Heart right ventricle (tissue), 16 donors: ENCODE data around the gene KMT2C. TPM values are rescaled to one million over a fixed set of nuclear protein-coding genes. Genes with fewer than 3 reads are reported as not detected.
"Not testable (repeated sequence)": the region's sequence is repeated elsewhere in the genome, so short reads cannot be mapped to it uniquely, and the experiment has no call there.

Source experiments
- ATAC-seq, 8 donors: fragments of 200-7000 bp; cut with Tn5 transposase; one replicate each; pipeline ENCODE4 v1.9.1; 2020; ENCODE audit warnings: mild to moderate bottlenecking in 8 of 8, moderate library complexity in 8 of 8, moderate number of reproducible peaks in 1 of 8
- DNase-seq, 2 donors: peaks; one replicate each; pipeline ENCODE4 v3.0.0-alpha.2; 2020
- H3K27ac ChIP-seq, 10 donors: fragments of 200-600 bp; sonication (generic) in 2 of 10; one replicate each; pipeline versions ENCODE4 v1.5.0 to v1.8.0; 2020 to 2022; ENCODE audit warnings: mild to moderate bottlenecking in 3 of 10
- H3K27me3 ChIP-seq, 7 donors: fragments of 200-600 bp; one replicate each; pipeline ENCODE4 v1.8.0; 2021 to 2022; ENCODE audit warnings: mild to moderate bottlenecking in 2 of 7
- H3K36me3 ChIP-seq, 9 donors: fragments of 200-600 bp; sonication (generic) in 1 of 9; one replicate each; pipeline versions ENCODE4 v1.5.0 to v1.8.0; 2020 to 2022; ENCODE audit warnings: mild to moderate bottlenecking in 2 of 9
- H3K4me1 ChIP-seq, 9 donors: fragments of 200-600 bp; sonication (generic) in 1 of 9; one replicate each; pipeline versions ENCODE4 v1.5.0 to v1.8.0; 2020 to 2022; ENCODE audit warnings: mild to moderate bottlenecking in 4 of 9
- H3K4me3 ChIP-seq, 10 donors: fragments of 200-600 bp; sonication (generic) in 2 of 10; one replicate each; pipeline versions ENCODE4 v1.5.0 to v1.8.0; 2020 to 2022; ENCODE audit warnings: mild to moderate bottlenecking in 7 of 10, moderate library complexity in 2 of 10
- H3K9me3 ChIP-seq, 11 donors: fragments of 200-600 bp in 10 of 11; sonication (generic) in 2 of 11; one replicate each; pipeline versions ENCODE4 v1.5.0 to v1.8.0; 2013 to 2022; ENCODE audit warnings: mild to moderate bottlenecking in 2 of 11, control low read depth in 1 of 11, moderate library complexity in 1 of 11
- WGBS, 2 donors: extraction: QIAGEN DNeasy Blood & Tissue Kit; methylation state at CpG; one replicate each; pipeline ENCODE4 v1.1.7; 2013; ENCODE audit warnings: inconsistent platforms in 1 of 2; 5-methylcytosine and 5-hydroxymethylcytosine counted together
- intact Hi-C, 10 donors: fragments of 100-400 bp; cut with DNase I; formaldehyde crosslinking; loops; one replicate each; pipeline versions ENCODE4 v1.11.1 to v1.14.2; 2022
- polyA plus RNA-seq, 2 donors: library from polyadenylated mRNA; stranded (reverse); fragments of 200-250 nt; gene quantifications; one replicate each; pipeline ENCODE4 v1.2.3, GENCODE V29; 2013
- total RNA-seq, 10 donors: library from RNA; stranded (reverse); fragmentation: NEBNext Ultra II Directional in 3 of 10; extraction: Animal tissue kit (Norgen Biotek cat#: 25700) in 3 of 10; gene quantifications; one replicate each; pipeline versions ENCODE4 v1.2.1 to v1.2.4, GENCODE V29; 2021 to 2023
- TF ChIP-seq, protein P1 (sequence below), 9 donors: fragments of 200-600 bp; sonication (generic) in 2 of 9; IDR thresholded peaks; one replicate each; pipeline versions ENCODE4 v1.5.0 to v1.8.0; 2021 to 2022; ENCODE audit warnings: antibody characterized with exemption in 9 of 9, mild to moderate bottlenecking in 5 of 9, moderate library complexity in 1 of 9
- donor health status: Arrhythmogenic right ventricular cardiomyopathy.
- donor health status: ischemic (EF 13 %, LVEDD 7.1; RV severe dilation, severe dysfunction).
- donor health status: healthy with polysubstance abuse.
- donor health status: DM: no; HTN: yes; CAD: no.
- donor health status: DM: no; HTN: no; CAD: no.
- donor health status: ischemic (EF 25% LVEDD 6.9; RV normal size, moderate dysfunction).
- donor health status: ischemic (EF 25% LVEDD 5.7; RV mildly dilated, moderate dysfunction).
- donor health status: healthy.
- donor health status: DM: yes; HTN: yes; CAD: no.
- donor health status: Ischemic cardiomyopathy.
- donor health status: ischemic (EF 35%, LVEDD 5.7; RV mildly dilated, moderate dysfunction).
- donor health status: nonischemic (EF 11% LVEDD 7.7; RV severe dilation, severe dysfunction).
- donor health status: DM: yes; HTN: yes; CAD: no.
- donor health status: PGD.
- donor health status: ischemic (EF 29% LVEDD 5.4; RV normal size, mild dysfunction).
- donor health status: nonischemic (EF 23%, LVEDD 6.1; RV moderate dilation, normal function).

KMT2C gene
- total and polyA plus RNA-seq, 12 donors, result 5.5 to 54.3 (median 46.3) TPM

DNA sequence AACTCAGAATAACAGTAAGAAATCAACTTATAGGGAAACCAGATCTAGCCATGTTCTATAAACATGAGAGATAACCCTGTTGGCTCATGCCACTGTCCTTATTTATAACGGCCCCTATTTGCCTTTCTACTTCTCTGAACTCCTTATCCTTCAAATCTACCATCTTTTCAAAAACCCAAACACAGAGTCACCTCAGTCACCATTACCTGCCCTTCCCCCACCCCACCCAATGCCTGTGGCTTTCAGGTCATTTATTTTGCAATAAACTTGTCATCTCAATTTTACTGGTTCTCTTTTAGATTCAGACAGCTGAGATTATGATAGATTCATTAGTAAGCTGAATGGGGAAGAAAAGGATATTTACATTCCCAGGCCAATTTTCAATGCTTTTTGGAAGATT is 53.6 kb downstream of the KMT2C start:
- ATAC-seq, result no peak
- 10 to 36% methylated on average over 1 of the region's 1 CpG for WGBS, 2 donors
- no peak overlapping the region for H3K27ac ChIP-seq

DNA sequence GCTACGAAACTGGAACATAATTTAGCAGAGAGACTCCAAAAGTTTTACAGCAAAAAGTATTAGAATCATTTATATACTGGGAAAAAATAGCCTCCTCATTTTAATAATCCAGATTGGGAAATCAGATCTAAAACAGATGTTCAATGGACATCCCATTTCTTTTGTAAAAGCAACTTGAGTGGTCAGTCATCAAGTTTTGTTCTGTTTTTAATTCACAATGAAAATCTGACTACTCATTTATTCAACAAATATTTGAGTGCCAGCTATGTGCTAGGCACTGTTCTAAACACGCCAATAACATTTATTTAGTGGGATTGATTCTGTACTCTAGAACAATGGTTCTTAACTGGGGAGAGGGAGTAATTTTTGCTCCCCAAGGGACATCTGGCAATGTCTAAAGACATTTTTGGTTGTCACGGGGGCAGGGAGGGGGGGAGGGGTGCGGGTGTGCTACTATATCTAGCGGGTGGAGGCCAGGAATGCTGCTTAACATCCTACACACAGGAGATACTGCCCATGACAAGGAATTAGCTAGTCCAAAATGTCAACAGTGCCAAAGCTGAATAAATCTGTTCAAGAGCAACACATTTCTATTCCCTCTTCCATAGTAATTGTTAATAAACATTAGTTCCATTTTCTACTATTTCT is 54.7 kb downstream of the KMT2C start:
- H3K27ac ChIP-seq, intact Hi-C loops: not testable (repeated sequence)
- peaks cover 0 to 50% (median 39%) of the 10 kb centered on the region in 9 donors for H3K4me1 ChIP-seq

More for the DNA sequence above, 53.6 kb downstream of the KMT2C start:
- Histone ChIP-seq H3K36me3 (no peaks in the 10 kb centered on the region), H3K4me3 (no peak overlapping the region), H3K27me3 (no peaks in the 10 kb centered on the region), H3K4me1 (peaks cover 0 to 50% (median 40%) of the 10 kb centered on the region in 9 donors), H3K9me3 (peaks cover 0 to 4% (median 2%) of the 10 kb centered on the region in 11 donors)
- TF ChIP-seq, protein P1, sequence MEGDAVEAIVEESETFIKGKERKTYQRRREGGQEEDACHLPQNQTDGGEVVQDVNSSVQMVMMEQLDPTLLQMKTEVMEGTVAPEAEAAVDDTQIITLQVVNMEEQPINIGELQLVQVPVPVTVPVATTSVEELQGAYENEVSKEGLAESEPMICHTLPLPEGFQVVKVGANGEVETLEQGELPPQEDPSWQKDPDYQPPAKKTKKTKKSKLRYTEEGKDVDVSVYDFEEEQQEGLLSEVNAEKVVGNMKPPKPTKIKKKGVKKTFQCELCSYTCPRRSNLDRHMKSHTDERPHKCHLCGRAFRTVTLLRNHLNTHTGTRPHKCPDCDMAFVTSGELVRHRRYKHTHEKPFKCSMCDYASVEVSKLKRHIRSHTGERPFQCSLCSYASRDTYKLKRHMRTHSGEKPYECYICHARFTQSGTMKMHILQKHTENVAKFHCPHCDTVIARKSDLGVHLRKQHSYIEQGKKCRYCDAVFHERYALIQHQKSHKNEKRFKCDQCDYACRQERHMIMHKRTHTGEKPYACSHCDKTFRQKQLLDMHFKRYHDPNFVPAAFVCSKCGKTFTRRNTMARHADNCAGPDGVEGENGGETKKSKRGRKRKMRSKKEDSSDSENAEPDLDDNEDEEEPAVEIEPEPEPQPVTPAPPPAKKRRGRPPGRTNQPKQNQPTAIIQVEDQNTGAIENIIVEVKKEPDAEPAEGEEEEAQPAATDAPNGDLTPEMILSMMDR (IDR thresholded peaks at IDR 0.05), result no peak
- intact Hi-C loops, result no loop called here
- DNase-seq, result no peak

DNA sequence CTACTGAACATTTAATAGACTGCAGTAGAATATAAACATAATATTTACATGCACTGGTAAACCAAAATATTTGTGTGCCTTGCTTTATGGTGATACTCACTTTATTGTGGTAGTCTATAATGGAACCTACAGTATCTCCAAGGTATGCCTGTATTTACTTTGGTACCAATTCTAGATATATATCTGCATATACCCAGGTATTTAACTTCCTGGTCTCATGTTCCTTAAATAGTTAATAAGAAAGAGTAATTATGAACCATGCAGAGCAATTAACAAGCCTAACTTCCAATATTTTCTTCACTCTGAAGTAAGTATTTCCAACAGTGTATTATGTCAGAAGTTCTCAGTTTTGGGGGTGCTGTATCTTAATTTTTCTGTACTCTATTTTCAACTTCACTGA is 57.3 kb downstream of the KMT2C start:
- ATAC-seq, H3K27ac ChIP-seq, H3K4me3 ChIP-seq, H3K27me3 ChIP-seq, H3K36me3 ChIP-seq, DNase-seq: not testable (repeated sequence)
- peaks cover 0 to 15% (median 7%) of the 10 kb centered on the region in 11 donors for H3K9me3 ChIP-seq
- intact Hi-C loops, result loop anchor here in 2 of 10 donors (10.0 kb wide), 2 partner anchors 46 to 56 kb away; partner anchors contain the start of gene KMT2C (in 1 of the 2)
- peaks cover 0 to 49% (median 26%) of the 10 kb centered on the region in 9 donors for H3K4me1 ChIP-seq

More for the DNA sequence above, 54.7 kb downstream of the KMT2C start:
- not testable (repeated sequence) for H3K4me3 ChIP-seq, H3K27me3 ChIP-seq, H3K36me3 ChIP-seq, DNase-seq
- ATAC-seq, result peak in 5 of 8 donors; percentile 33 to 58 (median 44)
- peaks cover 0 to 15% (median 7%) of the 10 kb centered on the region in 11 donors for H3K9me3 ChIP-seq
- 37 to 44% methylated on average over 5 of the region's 5 CpGs for WGBS, 2 donors

DNA sequence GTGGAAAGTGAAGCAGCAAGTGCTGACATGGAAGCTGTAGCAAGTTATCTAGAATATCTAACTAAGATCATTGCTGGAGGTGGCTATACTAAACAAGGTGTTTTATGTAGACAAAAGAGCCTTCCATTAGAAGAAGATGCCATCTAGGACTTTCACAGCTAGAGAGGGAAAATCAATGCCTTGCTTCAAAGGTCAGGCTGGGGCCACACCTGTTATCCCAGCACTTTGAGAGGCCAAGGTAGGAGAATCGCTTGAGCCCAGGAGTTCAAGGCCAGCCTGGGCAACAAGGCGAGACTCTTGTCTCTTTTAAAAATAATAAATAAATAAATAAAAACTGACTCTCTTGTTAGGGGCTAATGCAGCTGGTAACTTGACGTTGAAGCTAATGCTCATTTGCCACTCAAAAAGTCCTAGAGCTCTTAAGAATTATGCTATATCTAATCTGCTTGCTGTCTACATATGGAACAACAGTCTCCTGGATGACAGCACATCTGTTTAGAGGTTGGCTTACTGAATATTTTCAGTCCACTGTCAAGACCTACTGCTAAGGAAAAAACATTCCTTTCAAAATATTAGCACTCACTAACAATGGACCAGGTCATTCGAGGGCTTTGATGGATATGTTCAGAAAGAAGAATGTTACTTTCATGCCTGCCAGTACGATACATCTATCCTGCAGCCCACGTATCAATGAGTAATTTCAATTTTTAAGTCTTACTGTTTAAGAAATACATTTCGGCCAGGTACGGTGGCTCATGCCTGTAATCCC is 58.9 kb downstream of the KMT2C start:
- peaks cover 0 to 19% (median 9%) of the 10 kb centered on the region in 11 donors for H3K9me3 ChIP-seq
- peak in 1 of 8 donors; percentile 8 for ATAC-seq
- DNase-seq, H3K36me3 ChIP-seq, H3K27me3 ChIP-seq, H3K4me3 ChIP-seq, H3K27ac ChIP-seq: not testable (repeated sequence)
- 84 to 86% methylated on average over 8 of the region's 8 CpGs for WGBS, 2 donors
- intact Hi-C loops, result loop anchor here in 2 of 10 donors (10.0 kb wide), 2 partner anchors 48 to 58 kb away; partner anchors contain the start of gene KMT2C (in 1 of the 2)
- peaks cover 0 to 33% (median 17%) of the 10 kb centered on the region in 9 donors for H3K4me1 ChIP-seq

DNA sequence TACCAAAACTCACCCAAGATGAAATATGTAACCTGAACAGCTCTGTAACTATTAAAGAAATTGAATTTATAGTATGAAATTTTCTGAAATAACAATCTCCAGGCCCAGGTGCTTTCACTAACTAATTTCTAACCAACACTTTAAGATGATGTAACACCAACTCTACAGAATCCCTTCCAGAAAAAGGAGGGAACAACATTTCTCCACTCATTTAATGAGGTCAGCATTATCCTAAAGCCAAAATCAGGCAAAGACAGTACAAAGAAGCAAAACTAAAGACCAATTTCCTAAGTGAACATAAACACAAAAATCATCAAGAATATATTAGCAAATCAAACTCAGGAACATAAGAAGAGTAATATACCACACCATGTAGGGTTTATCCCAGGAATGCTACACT is 65.5 kb downstream of the KMT2C start:
- Histone ChIP-seq H3K36me3 (peaks cover 0 to 5% (median 0%) of the 10 kb centered on the region in 9 donors), H3K4me1 (peaks cover 0 to 59% (median 32%) of the 10 kb centered on the region in 9 donors), H3K4me3 (no peak overlapping the region), H3K9me3 (peaks cover 0 to 12% (median 0%) of the 10 kb centered on the region in 11 donors), H3K27me3 (no peaks in the 10 kb centered on the region), H3K27ac (no peak overlapping the region)
- TF ChIP-seq, protein P1 (IDR thresholded peaks at IDR 0.05), result no peak
- intact Hi-C loops, result loop anchor here in 2 of 10 donors (10.0 kb wide), 2 partner anchors 55 to 65 kb away; partner anchors contain the start of gene KMT2C (in 1 of the 2)
- ATAC-seq (no peak), DNase-seq (no peak)
